Brain microvascular endothelial cell (primary cell): Measurements from ENCODE around the gene ABCA2.

Experiments used
- DNase-seq: peaks from one replicate; pipeline ENCODE4 v3.0.0-alpha.2; 2020
- H3K27ac ChIP-seq: fragments of 250-450 bp; sonication (Bioruptor Pico); 2 replicates; pipeline ENCODE4 v1.5.1; 2020; ENCODE audit warnings: mild to moderate bottlenecking, moderate library complexity
- H3K27me3 ChIP-seq: fragments of 250-450 bp; sonication (Bioruptor Pico); replicated peaks from 2 replicates; pipeline ENCODE4 v1.5.1; 2020; ENCODE audit warnings: mild to moderate bottlenecking
- H3K36me3 ChIP-seq: fragments of 250-450 bp; sonication (Bioruptor Pico); replicated peaks from 2 replicates; pipeline ENCODE4 v1.5.1; 2020; ENCODE audit warnings: mild to moderate bottlenecking
- H3K4me3 ChIP-seq: 2 replicates; pipeline ENCODE4 v1.5.1; 2011; ENCODE audit warnings: low read depth, mild to moderate bottlenecking, control low read depth, low read length, moderate library complexity
- CTCF ChIP-seq: IDR thresholded peaks from 2 replicates; pipeline ENCODE4 v1.5.1; 2011; ENCODE audit warnings: low read depth, mild to moderate bottlenecking, moderate library complexity, low read length, control low read depth, inconsistent platforms; ENCODE audit errors: missing control alignments
- in situ Hi-C: cut with HindIII; loops from 2 replicates; pipeline ENCODE4 v1.10.0; 2017; ENCODE audit warnings: low sequenced_read_pairs, low pct_ligation_motif_present

ABCA2 gene

GRCh38 chr9:136963341-136963740 is 64.7 kb downstream of the ABCA2 start:
- no peak overlapping the region for H3K27ac ChIP-seq
- H3K27me3 ChIP-seq = no peaks in the 10 kb centered on the region
- no peak overlapping the region for H3K4me3 ChIP-seq
- DNase-seq = no peak
- in situ Hi-C loops = no loop called here
- H3K36me3 ChIP-seq = no peaks in the 10 kb centered on the region
- TF ChIP-seq CTCF = no peak

GRCh38 chr9:136962701-136963248 is 65.3 kb downstream of the ABCA2 start:
- TF ChIP-seq CTCF = no peak
- in situ Hi-C loops = no loop called here

GRCh38 chr9:136962163-136962562 is 65.9 kb downstream of the ABCA2 start:
- Histone ChIP-seq H3K4me3 (no peak overlapping the region), H3K36me3 (no peaks in the 10 kb centered on the region), H3K27ac (no peak overlapping the region), H3K27me3 (no peaks in the 10 kb centered on the region)
- in situ Hi-C loops = no loop called here
- no peak for DNase-seq
- TF ChIP-seq CTCF = no peak

More at GRCh38 chr9:136962701-136963248, 65.3 kb downstream of the ABCA2 start:
- DNase-seq = no peak
- H3K27me3 ChIP-seq = no peaks in the 10 kb centered on the region
- no peak overlapping the region for H3K27ac ChIP-seq
- H3K36me3 ChIP-seq = no peaks in the 10 kb centered on the region
- no peak overlapping the region for H3K4me3 ChIP-seq

GRCh38 chr9:136961279-136962065 is 66.6 kb downstream of the ABCA2 start:
- Histone ChIP-seq H3K4me3 (no peak overlapping the region), H3K36me3 (no peaks in the 10 kb centered on the region), H3K27ac (no peak overlapping the region), H3K27me3 (no peaks in the 10 kb centered on the region)
- in situ Hi-C loops = no loop called here
- TF ChIP-seq CTCF = no peak
- no peak for DNase-seq

- H3K27ac ChIP-seq = no peak overlapping the region
- H3K4me3 ChIP-seq = no peak overlapping the region
- no peaks in the 10 kb centered on the region for H3K27me3 ChIP-seq
- no peaks in the 10 kb centered on the region for H3K36me3 ChIP-seq
- in situ Hi-C loops = no loop called here
- TF ChIP-seq CTCF = no peak
- DNase-seq = no peak
Measured at GRCh38 chr9:136960938-136961275, 67.1 kb downstream of the ABCA2 start.
